SH-SY5Y (cell line): ENCODE measurements around the gene BTBD9.

Experiments used
- GATA2 ChIP-seq: IDR thresholded peaks from 2 replicates; pipeline ENCODE4 v1.6.1; 2011; ENCODE audit warnings: mild to moderate bottlenecking, low read depth, low read length
- GATA3 ChIP-seq: IDR thresholded peaks from 2 replicates; pipeline ENCODE4 v1.6.1; 2011; ENCODE audit warnings: low read depth, mild to moderate bottlenecking, low read length, moderate library complexity

DNA sequence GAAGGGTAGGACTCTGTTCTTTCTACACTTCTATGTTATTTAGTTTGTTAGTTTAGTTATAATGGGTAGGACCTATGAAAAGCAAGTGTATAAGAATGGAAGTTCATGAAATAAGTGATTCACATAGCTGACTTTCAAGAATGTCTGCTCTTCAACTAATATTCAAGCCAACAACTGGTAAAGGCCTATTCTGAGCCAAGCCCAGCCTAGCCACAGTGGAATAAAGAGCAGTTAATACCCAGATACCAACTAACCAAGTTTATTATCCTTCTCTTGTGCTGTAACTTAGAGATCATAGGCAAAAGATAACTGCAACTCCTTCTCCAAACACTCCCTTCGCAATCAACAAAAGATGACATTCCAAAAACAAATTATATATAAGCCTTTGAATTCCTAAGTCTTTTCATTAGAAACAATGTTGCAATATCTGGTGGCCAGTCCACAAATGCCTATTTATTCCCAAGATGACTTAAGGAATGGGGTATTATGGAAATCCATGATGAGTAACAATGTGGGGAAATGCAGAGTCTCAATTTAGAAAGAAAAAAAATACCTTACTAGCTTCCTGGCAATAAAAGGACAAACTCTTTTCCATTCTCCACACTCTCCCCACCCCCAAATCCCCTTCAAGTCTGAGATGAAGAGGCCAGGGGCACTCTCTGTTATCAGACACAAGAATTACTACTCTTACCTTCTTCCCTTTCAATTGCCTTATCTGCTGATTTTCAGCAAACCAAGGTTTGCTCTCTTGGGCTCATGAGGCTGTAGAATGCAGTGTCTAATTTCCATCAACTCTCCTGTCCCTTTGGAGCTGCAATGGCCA, 27.4 kb downstream of the BTBD9 start:
- TF ChIP-seq GATA3 (no peak), GATA2 (no peak)
